Prostate gland (tissue), 2 donors: ENCODE measurements around the gene ARHGAP24.

Experiments
- CTCF ChIP-seq, 4 experiments: fragments of 200-600 bp in 2 of 4; fragments of 450-650 bp in 2 of 4; sonication (generic) in 2 of 4; IDR thresholded peaks; 1 replicate in 3 of 4; 2 replicates in 1 of 4; pipeline ENCODE4 v1.5.1; 2016 to 2019; ENCODE audit warnings: antibody characterized with exemption in 4 of 4, mild to moderate bottlenecking in 2 of 4, moderate library complexity in 2 of 4
- POLR2A ChIP-seq: fragments of 450-650 bp; IDR thresholded peaks from one replicate; pipeline ENCODE4 v1.6.1; 2016; ENCODE audit warnings: antibody characterized with exemption, mild to moderate bottlenecking
- POLR2AphosphoS5 ChIP-seq: sonication (generic); formaldehyde crosslinking; IDR thresholded peaks from one replicate; pipeline ENCODE4 v1.6.1; 2017; ENCODE audit warnings: antibody characterized with exemption

DNA sequence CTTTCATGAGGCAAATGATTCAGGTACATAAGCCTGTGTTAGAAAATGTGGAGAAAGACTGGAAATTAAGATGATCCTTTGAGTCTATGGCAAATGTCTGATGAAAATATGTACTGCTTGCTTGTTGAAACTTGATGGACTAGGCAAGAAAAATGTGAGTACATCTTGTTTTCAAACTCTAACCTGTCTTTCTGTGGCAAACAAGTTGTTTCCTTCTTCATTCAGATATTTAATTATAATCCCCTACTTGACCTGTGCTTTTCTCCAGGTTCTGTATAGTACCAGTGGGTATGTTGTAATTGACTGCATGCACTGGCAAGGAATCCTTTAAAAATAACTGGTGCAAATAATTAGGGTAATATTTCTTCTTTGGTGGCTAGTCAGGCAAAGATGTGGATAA is 136.7 kb downstream of the ARHGAP24 start:
- TF ChIP-seq CTCF (IDR thresholded peaks at IDR 0.05) (no peak), POLR2AphosphoS5 (no peak), POLR2A (no peak)
